Neural progenitor cell (in vitro differentiated cells): ENCODE data around the gene RMI2. TPM values are rescaled to one million over a fixed set of nuclear protein-coding genes. Genes with fewer than 3 reads are reported as not detected.

ENCODE experiments used
- DNase-seq: peaks from one replicate; pipeline ENCODE4 v3.0.0-alpha.2; 2016; ENCODE audit warnings: low spot score
- H2AFZ ChIP-seq: fragments of 200-600 bp; sonication (generic); replicated peaks from 2 replicates; pipeline ENCODE4 v1.6.1; 2016; ENCODE audit warnings: antibody characterized with exemption
- H3F3A ChIP-seq: fragments of 200-600 bp; sonication (generic); 2 replicates; pipeline ENCODE4 v1.6.1; 2016; ENCODE audit warnings: antibody characterized with exemption, low read depth
- H3K27ac ChIP-seq: fragments of 200-600 bp; sonication (generic); 2 replicates; pipeline ENCODE4 v1.5.1; 2016; ENCODE audit warnings: mild to moderate bottlenecking
- H3K27me3 ChIP-seq: fragments of 200-600 bp; sonication (generic); 2 replicates; pipeline ENCODE4 v1.6.1; 2016; ENCODE audit warnings: mild to moderate bottlenecking, moderate library complexity
- H3K36me3 ChIP-seq: fragments of 200-600 bp; sonication (generic); 2 replicates; pipeline ENCODE4 v1.5.1; 2016
- H3K4me1 ChIP-seq: fragments of 200-600 bp; sonication (generic); 2 replicates; pipeline ENCODE4 v1.6.1; 2016; ENCODE audit warnings: mixed run types
- H3K4me2 ChIP-seq: fragments of 200-600 bp; sonication (generic); 2 replicates; pipeline ENCODE4 v1.6.1; 2016
- H3K4me3 ChIP-seq: fragments of 200-600 bp; sonication (generic); 2 replicates; pipeline ENCODE4 v1.5.1; 2016
- H3K79me2 ChIP-seq: fragments of 200-600 bp; sonication (generic); 2 replicates; pipeline ENCODE4 v1.6.1; 2016; ENCODE audit warnings: low read depth
- H3K9ac ChIP-seq: fragments of 200-600 bp; sonication (generic); 2 replicates; pipeline ENCODE4 v1.6.1; 2016
- H3K9me3 ChIP-seq: fragments of 200-600 bp; sonication (generic); 2 replicates; pipeline ENCODE4 v1.5.1; 2016; ENCODE audit warnings: low read depth
- H4K20me1 ChIP-seq: fragments of 200-600 bp; sonication (generic); 2 replicates; pipeline ENCODE4 v1.6.1; 2016; ENCODE audit warnings: low read depth
- H3K27ac Mint-ChIP-seq: 3 replicates; pipeline ENCODE4 v1.8.0; 2021; ENCODE audit warnings: mixed read lengths
- H3K27me3 Mint-ChIP-seq: 2 replicates; pipeline ENCODE4 v1.8.0; 2022; ENCODE audit warnings: low read depth, mild to moderate bottlenecking, inconsistent platforms, moderate library complexity, mixed read lengths; ENCODE audit not compliant: insufficient read depth
- H3K36me3 Mint-ChIP-seq: 3 replicates; pipeline ENCODE4 v1.8.0; 2021; ENCODE audit warnings: mixed read lengths
- H3K4me1 Mint-ChIP-seq: 3 replicates; pipeline ENCODE4 v1.8.0; 2021; ENCODE audit warnings: mixed read lengths
- H3K4me3 Mint-ChIP-seq: 3 replicates; pipeline ENCODE4 v1.8.0; 2021; ENCODE audit warnings: mild to moderate bottlenecking, moderate library complexity, mixed read lengths
- H3K9me3 Mint-ChIP-seq: 3 replicates; pipeline ENCODE4 v1.8.0; 2020; ENCODE audit warnings: mixed read lengths
- EZH2 ChIP-seq: fragments of 200-600 bp; sonication (generic); IDR thresholded peaks from 2 replicates; pipeline ENCODE4 v1.6.1; 2017; ENCODE audit warnings: antibody characterized with exemption, mild to moderate bottlenecking, moderate library complexity
- EZH2phosphoT487 ChIP-seq: fragments of 200-600 bp; sonication (generic); IDR thresholded peaks from 2 replicates; pipeline ENCODE4 v1.6.1; 2017; ENCODE audit warnings: antibody characterized with exemption
- total RNA-seq: library from RNA; depleted of rRNA; stranded (reverse); fragments of >200 nt; gene quantifications from 2 replicates; pipeline ENCODE4 v1.2.3, GENCODE V29; 2015; ENCODE audit warnings: low replicate concordance
- TF ChIP-seq, protein P1 (sequence below): fragments of 200-600 bp; sonication (generic); IDR thresholded peaks from 2 replicates; pipeline ENCODE4 v1.5.1; 2017; ENCODE audit warnings: antibody characterized with exemption, mild to moderate bottlenecking

The RMI2 gene
- total RNA-seq, 1 donor from 2014 or later, result 68.6 TPM

DNA sequence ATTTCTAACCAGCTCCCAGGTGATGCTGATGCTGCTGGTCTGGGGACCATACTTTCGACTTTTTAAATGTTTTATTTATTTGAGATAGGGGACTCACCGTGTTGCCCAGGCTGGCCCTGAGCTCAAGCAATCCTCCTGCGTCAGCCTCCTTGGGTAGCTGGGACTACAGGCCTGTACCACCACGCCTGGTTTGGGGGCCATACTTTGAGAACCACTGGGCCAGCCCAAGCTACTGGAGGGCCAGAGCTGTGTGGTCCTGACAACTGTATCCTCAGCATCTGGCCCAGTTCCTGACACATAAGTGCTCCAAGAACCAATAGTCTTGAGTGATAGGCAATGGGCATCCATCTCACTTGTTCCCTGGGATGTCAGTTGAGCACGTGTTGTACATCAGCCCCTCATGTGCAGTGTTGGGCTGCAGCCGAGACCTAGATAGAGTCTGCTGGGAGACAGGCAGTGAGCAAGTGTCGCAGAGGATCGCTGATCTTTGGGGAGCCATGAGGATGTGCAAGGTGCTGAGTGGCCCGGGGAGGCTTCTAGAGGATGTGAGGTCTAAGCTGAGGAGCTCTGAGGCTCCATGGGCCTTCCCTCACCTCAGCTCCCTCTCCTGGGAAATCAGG is 1.6 kb downstream of the RMI2 start:
- Histone ChIP-seq H3K27ac (no peak overlapping the region), H3K9me3 (no peaks in the 10 kb centered on the region), H3K36me3 (no peaks in the 10 kb centered on the region), H3K27me3 (no peaks in the 10 kb centered on the region), H2AFZ (no peak overlapping the region), H3K4me3 (peak overlapping the region; percentile 78), H3K9ac (no peak overlapping the region), H3K4me2 (peak overlapping the region; percentile 95), H3K79me2 (peaks cover 63% of the 10 kb centered on the region), H3K4me1 (peaks cover 21% of the 10 kb centered on the region), H4K20me1 (peaks cover 38% of the 10 kb centered on the region), H3F3A (no peaks in the 10 kb centered on the region)
- Mint-ChIP-seq H3K36me3 (peaks cover 17% of the 10 kb centered on the region), H3K9me3 (no peaks in the 10 kb centered on the region), H3K4me3 (peak overlapping the region; percentile 94), H3K27ac (no peak overlapping the region), H3K4me1 (peaks cover 44% of the 10 kb centered on the region), H3K27me3 (peaks cover 8% of the 10 kb centered on the region)
- no peak for DNase-seq
- TF ChIP-seq EZH2phosphoT487, result no peak
- TF ChIP-seq EZH2, result no peak
- TF ChIP-seq, protein P1, sequence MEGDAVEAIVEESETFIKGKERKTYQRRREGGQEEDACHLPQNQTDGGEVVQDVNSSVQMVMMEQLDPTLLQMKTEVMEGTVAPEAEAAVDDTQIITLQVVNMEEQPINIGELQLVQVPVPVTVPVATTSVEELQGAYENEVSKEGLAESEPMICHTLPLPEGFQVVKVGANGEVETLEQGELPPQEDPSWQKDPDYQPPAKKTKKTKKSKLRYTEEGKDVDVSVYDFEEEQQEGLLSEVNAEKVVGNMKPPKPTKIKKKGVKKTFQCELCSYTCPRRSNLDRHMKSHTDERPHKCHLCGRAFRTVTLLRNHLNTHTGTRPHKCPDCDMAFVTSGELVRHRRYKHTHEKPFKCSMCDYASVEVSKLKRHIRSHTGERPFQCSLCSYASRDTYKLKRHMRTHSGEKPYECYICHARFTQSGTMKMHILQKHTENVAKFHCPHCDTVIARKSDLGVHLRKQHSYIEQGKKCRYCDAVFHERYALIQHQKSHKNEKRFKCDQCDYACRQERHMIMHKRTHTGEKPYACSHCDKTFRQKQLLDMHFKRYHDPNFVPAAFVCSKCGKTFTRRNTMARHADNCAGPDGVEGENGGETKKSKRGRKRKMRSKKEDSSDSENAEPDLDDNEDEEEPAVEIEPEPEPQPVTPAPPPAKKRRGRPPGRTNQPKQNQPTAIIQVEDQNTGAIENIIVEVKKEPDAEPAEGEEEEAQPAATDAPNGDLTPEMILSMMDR, result no peak

DNA sequence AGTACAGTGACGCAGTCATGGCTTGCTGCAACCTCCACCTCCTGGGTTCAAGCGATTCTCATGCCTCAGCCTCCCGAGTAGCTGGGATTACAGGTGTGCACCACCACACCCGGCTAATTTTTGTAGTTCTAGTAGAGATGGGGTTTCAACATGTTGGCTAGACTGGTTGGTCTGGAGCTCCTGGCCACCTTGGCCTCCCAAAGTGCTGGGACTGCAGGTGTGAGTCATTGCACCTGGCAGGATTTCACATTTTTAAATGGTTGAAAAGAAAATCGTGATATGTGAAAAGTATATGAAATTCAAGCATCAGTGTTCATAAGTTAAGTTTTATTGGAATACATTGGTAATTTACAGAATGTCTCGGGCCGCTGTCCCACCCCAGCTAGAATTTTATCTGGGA is 2.6 kb downstream of the RMI2 start:
- no peak overlapping the region for H2AFZ ChIP-seq
- H3K27me3 ChIP-seq, result no peaks in the 10 kb centered on the region
- H3K4me2 ChIP-seq, result no peak overlapping the region
- no peaks in the 10 kb centered on the region for H3K9me3 ChIP-seq
- H3K9me3 Mint-ChIP-seq, result no peaks in the 10 kb centered on the region
- no peak overlapping the region for H3K27ac ChIP-seq
- peaks cover 5% of the 10 kb centered on the region for H3K27me3 Mint-ChIP-seq
- peaks cover 44% of the 10 kb centered on the region for H3K4me1 Mint-ChIP-seq
- H3K4me3 Mint-ChIP-seq, result no peak overlapping the region
- peaks cover 38% of the 10 kb centered on the region for H4K20me1 ChIP-seq
- peaks cover 2% of the 10 kb centered on the region for H3K36me3 ChIP-seq
- TF ChIP-seq, protein P1, result no peak
- no peak for TF ChIP-seq EZH2
- no peak for TF ChIP-seq EZH2phosphoT487
- H3K4me3 ChIP-seq, result no peak overlapping the region
- no peak for DNase-seq
- peaks cover 21% of the 10 kb centered on the region for H3K4me1 ChIP-seq
- no peak overlapping the region for H3K9ac ChIP-seq
- peaks cover 65% of the 10 kb centered on the region for H3K79me2 ChIP-seq
- H3F3A ChIP-seq, result no peaks in the 10 kb centered on the region
- no peak overlapping the region for H3K27ac Mint-ChIP-seq
- H3K36me3 Mint-ChIP-seq, result peaks cover 20% of the 10 kb centered on the region

DNA sequence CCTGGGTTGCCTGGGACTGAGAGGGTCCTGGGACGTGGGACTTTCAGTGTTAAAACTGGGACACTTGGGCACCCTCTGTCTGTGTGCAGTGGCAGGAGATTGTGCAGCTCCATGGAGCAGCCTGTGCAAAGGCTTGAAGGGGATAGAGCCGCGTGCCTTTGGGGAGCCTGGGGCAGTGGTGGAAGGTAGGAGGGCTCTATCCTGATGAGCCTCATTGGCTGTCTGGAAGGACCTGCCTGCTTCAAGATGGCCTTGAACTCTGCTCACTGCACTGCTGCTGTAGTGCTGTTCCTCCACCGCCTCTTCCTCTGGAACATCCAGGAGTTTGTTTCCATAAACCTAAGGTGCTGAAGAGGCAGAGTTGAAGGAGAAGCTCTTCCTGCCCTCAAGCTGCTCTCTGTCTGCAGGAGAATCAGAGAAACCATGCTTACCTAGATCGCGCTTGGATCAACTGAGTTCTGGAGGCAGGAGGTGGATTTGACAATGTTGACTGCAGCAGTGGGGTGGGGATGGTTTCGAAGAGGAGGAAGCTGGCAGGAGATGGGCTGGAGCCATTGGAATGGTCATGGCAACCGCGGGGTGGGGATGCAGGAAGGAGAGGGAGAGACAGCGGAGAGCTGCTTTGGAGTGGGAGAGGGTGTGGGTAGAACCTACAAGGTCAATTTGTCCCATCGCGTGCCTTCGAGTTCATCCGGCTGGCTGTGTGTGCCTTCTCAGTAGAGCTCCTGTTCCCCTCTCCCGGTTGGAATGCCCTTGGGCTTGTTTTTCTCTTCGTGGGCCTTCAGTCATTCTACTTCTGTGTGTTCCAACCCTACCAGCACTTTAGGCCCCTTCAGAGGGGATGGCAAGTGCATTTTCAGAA is 3.7 kb downstream of the RMI2 start:
- Histone ChIP-seq H3K27ac (no peak overlapping the region), H3K36me3 (peaks cover 5% of the 10 kb centered on the region), H3K9me3 (no peaks in the 10 kb centered on the region), H3K9ac (no peak overlapping the region), H3K4me3 (no peak overlapping the region), H4K20me1 (peaks cover 44% of the 10 kb centered on the region), H3K79me2 (peaks cover 77% of the 10 kb centered on the region), H3F3A (no peaks in the 10 kb centered on the region), H3K27me3 (no peaks in the 10 kb centered on the region), H3K4me2 (no peak overlapping the region), H2AFZ (no peak overlapping the region), H3K4me1 (peaks cover 21% of the 10 kb centered on the region)
- Mint-ChIP-seq H3K36me3 (peaks cover 29% of the 10 kb centered on the region), H3K9me3 (no peaks in the 10 kb centered on the region), H3K27ac (no peak overlapping the region), H3K27me3 (peaks cover 3% of the 10 kb centered on the region), H3K4me1 (peaks cover 44% of the 10 kb centered on the region), H3K4me3 (no peak overlapping the region)
- TF ChIP-seq EZH2 (no peak), EZH2phosphoT487 (no peak)
- TF ChIP-seq, protein P1, result no peak
- DNase-seq, result no peak
